H1 (cell line): ENCODE data around the gene MSI2.
"Not testable (repeated sequence)": the region's sequence is repeated elsewhere in the genome, so short reads cannot be mapped to it uniquely, and the experiment has no call there.

Experiments used
- ATF3 ChIP-seq: IDR thresholded peaks from 2 replicates; pipeline ENCODE4 v1.6.1; 2011; ENCODE audit warnings: low read depth, mild to moderate bottlenecking, low read length; ENCODE audit not compliant: insufficient read depth
- BACH1 ChIP-seq: IDR thresholded peaks from 2 replicates; pipeline ENCODE4 v1.6.1; 2012; ENCODE audit warnings: low read length, improper control_type of control experiment
- CTCF ChIP-seq, 3 experiments: IDR thresholded peaks; 1 replicate in 2 of 3; 2 replicates in 1 of 3; pipeline versions ENCODE4 v1.5.1 to v1.6.1; 2011; ENCODE audit warnings: low read length in 3 of 3, mild to moderate bottlenecking in 3 of 3, inconsistent platforms in 2 of 3, low read depth in 1 of 3, moderate library complexity in 1 of 3; ENCODE audit not compliant: insufficient read depth in 1 of 3; ENCODE audit errors: control extremely low read depth in 1 of 3
- GABPA ChIP-seq: IDR thresholded peaks from 2 replicates; pipeline ENCODE4 v1.6.1; 2011; ENCODE audit warnings: mild to moderate bottlenecking, low read length, moderate library complexity, borderline replicate concordance; ENCODE audit not compliant: insufficient read depth
- PHF8 ChIP-seq: fragments of 200-600 bp; sonication (generic); conservative IDR thresholded peaks from 2 replicates; pipeline ENCODE4 v1.7.1; 2012; ENCODE audit warnings: low read depth, mild to moderate bottlenecking, inconsistent platforms, low read length, moderate library complexity
- POLR2A ChIP-seq, 2 experiments: IDR thresholded peaks; 1 replicate in 1 of 2; 2 replicates in 1 of 2; pipeline ENCODE4 v1.6.1; 2011; ENCODE audit warnings: low read depth in 2 of 2, low read length in 2 of 2, mild to moderate bottlenecking in 2 of 2; ENCODE audit errors: control extremely low read depth in 1 of 2
- SP2 ChIP-seq: IDR thresholded peaks from 2 replicates; pipeline ENCODE4 v1.6.1; 2012; ENCODE audit warnings: mild to moderate bottlenecking, low read length, inconsistent platforms
- TAF1 ChIP-seq: IDR thresholded peaks from 2 replicates; pipeline ENCODE4 v1.6.1; 2011; ENCODE audit warnings: mild to moderate bottlenecking, low read depth, low read length
- TEAD4 ChIP-seq: IDR thresholded peaks from 2 replicates; pipeline ENCODE4 v1.6.1; 2012; ENCODE audit warnings: low read depth, low read length, inconsistent platforms, mixed read lengths
- YY1 ChIP-seq: IDR thresholded peaks from 2 replicates; pipeline ENCODE4 v1.6.1; 2011; ENCODE audit warnings: low read depth, mild to moderate bottlenecking, low read length

DNA sequence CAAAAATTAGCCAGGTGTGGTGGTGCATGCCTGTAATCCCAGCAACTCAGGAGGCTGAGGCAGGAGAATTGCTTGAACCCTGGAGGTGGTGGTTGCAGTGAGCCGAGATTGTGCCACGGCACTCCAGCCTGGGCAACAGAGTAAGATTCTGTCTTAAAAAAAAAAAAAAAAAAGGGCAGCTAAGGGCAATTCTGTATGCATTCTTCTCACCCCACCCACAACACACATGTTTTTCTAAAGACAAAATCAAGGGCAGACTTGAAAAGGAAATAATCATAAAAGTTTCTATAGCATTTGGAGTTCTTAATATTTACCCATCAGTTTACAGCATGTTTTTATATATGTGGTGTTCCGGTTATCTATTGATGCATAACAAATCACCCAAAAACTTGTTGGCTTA is 242.9 kb downstream of the MSI2 start:
- TF ChIP-seq POLR2A (IDR thresholded peaks at IDR 0.05; ENCODE audit: control extremely low read depth in 1 of 2, low read depth in 2 of 2, low read length in 2 of 2); CTCF (IDR thresholded peaks at IDR 0.05; ENCODE audit: control extremely low read depth in 1 of 3, insufficient read depth in 1 of 3, low read depth in 1 of 3, low read length in 3 of 3); TEAD4; ATF3; SP2; TAF1; PHF8; BACH1; YY1; GABPA: not testable (repeated sequence)
